ENCODE measurements around the gene TNFRSF21.
"Not testable (repeated sequence)": the region's sequence is repeated elsewhere in the genome, so short reads cannot be mapped to it uniquely, and the experiment has no call there.

Gene TNFRSF21

GRCh38 chr6:47321577-47321976 lies 11.9 kb upstream of the TNFRSF21 start:
- DNase-seq, result no peak

GRCh38 chr6:47319867-47320266 lies 10.2 kb upstream of the TNFRSF21 start:
- no peak for DNase-seq

GRCh38 chr6:47319382-47319781 lies 9.7 kb upstream of the TNFRSF21 start:
- DNase-seq, result no peak

GRCh38 chr6:47318236-47318989 lies 8.7 kb upstream of the TNFRSF21 start:
- DNase-seq, result no peak

GRCh38 chr6:47315181-47315580 lies 5.5 kb upstream of the TNFRSF21 start:
- not testable (repeated sequence) for DNase-seq

- DNase-seq, result no peak
These were observed 401 bp upstream of the TNFRSF21 start for GRCh38 chr6:47310131-47310480.

GRCh38 chr6:47308552-47309290 lies 984 bp downstream of the TNFRSF21 start:
- peak in 1 of 2 experiments; percentile 5 for DNase-seq

GRCh38 chr6:47308198-47308517 lies 1.5 kb downstream of the TNFRSF21 start:
- DNase-seq, result no peak

GRCh38 chr6:47307362-47308197 lies 2.1 kb downstream of the TNFRSF21 start:
- no peak for DNase-seq

- no peak for DNase-seq
These were observed 2.8 kb downstream of the TNFRSF21 start for GRCh38 chr6:47306887-47307286.

- no peak for DNase-seq
These were observed 5.8 kb downstream of the TNFRSF21 start for GRCh38 chr6:47303861-47304260.

GRCh38 chr6:47303342-47303741 lies 6.4 kb downstream of the TNFRSF21 start:
- DNase-seq, result no peak

GRCh38 chr6:47302043-47302442 lies 7.7 kb downstream of the TNFRSF21 start:
- DNase-seq, result no peak

- no peak for DNase-seq
These were observed 8.3 kb downstream of the TNFRSF21 start for GRCh38 chr6:47301441-47301840.

GRCh38 chr6:47300417-47300816 lies 9.3 kb downstream of the TNFRSF21 start:
- DNase-seq, result no peak

GRCh38 chr6:47299965-47300364 lies 9.7 kb downstream of the TNFRSF21 start:
- no peak for DNase-seq

- no peak for DNase-seq
These were observed 11.2 kb downstream of the TNFRSF21 start for GRCh38 chr6:47298475-47298874.

- DNase-seq, result no peak
These were observed 14.7 kb downstream of the TNFRSF21 start for GRCh38 chr6:47294990-47295389.

GRCh38 chr6:47292944-47293343 lies 16.8 kb downstream of the TNFRSF21 start:
- DNase-seq, result no peak

GRCh38 chr6:47292027-47292426 lies 17.7 kb downstream of the TNFRSF21 start:
- no peak for DNase-seq

GRCh38 chr6:47290124-47290834 lies 19.4 kb downstream of the TNFRSF21 start:
- no peak for DNase-seq

- DNase-seq, result no peak
These were observed 21.2 kb downstream of the TNFRSF21 start for GRCh38 chr6:47288267-47289090.

Measured in AML-193 (cell line).